AG08395 (cell line): ENCODE results near the gene DBNDD1.

Experiments used
- DNase-seq: peaks from one replicate; pipeline ENCODE4 v3.0.0; 2012; ENCODE audit warnings: mixed read lengths, low spot score

Gene DBNDD1

GRCh38 chr16:89961920-89962319 is 57.3 kb downstream of the DBNDD1 start:
- no peak for DNase-seq

GRCh38 chr16:89960966-89961365 is 58.3 kb downstream of the DBNDD1 start:
- no peak for DNase-seq

GRCh38 chr16:89958596-89958995 is 60.7 kb downstream of the DBNDD1 start:
- no peak for DNase-seq

- peak; percentile 50 for DNase-seq
Measured at GRCh38 chr16:89958068-89958467, 61.2 kb downstream of the DBNDD1 start.

- DNase-seq, result no peak
Measured at GRCh38 chr16:89957216-89957785, 62.0 kb downstream of the DBNDD1 start.

GRCh38 chr16:89956505-89957215 is 62.6 kb downstream of the DBNDD1 start:
- DNase-seq, result no peak

- DNase-seq, result no peak
Measured at GRCh38 chr16:89955001-89955685, 64.1 kb downstream of the DBNDD1 start.
